ENCODE measurements around the gene DCUN1D5.

The DCUN1D5 gene

DNA sequence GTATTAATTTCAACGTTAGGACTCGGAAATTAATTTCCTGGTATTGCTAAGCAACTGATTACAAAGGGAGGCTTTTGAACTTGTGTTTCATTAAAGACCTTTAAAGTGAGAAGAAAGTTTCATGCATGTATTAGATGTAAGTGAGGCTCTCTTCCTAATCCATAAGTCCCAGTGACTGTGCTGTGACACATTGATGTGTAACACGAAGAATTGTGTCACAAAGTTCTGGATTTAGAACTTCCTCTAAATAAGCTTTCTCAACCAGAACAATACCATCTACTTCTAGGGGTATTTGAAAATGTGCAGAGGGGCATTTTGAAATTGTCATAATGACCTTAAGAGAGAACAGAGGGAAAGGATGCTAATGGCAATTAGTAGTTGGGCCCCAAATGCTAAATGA is 14.4 kb downstream of the DCUN1D5 start:
- peak overlapping the region; percentile 11 for H3K27ac Mint-ChIP-seq
- H3K4me1 Mint-ChIP-seq (ENCODE audit: low read depth) = peaks cover 14% of the 10 kb centered on the region
- peaks cover 94% of the 10 kb centered on the region for H3K36me3 Mint-ChIP-seq (ENCODE audit: low read depth)
- no peak overlapping the region for H3K4me3 Mint-ChIP-seq
- H3K9me3 Mint-ChIP-seq = no peaks in the 10 kb centered on the region
- H3K27me3 Mint-ChIP-seq = no peaks in the 10 kb centered on the region
- DNase-seq = no peak

DNA sequence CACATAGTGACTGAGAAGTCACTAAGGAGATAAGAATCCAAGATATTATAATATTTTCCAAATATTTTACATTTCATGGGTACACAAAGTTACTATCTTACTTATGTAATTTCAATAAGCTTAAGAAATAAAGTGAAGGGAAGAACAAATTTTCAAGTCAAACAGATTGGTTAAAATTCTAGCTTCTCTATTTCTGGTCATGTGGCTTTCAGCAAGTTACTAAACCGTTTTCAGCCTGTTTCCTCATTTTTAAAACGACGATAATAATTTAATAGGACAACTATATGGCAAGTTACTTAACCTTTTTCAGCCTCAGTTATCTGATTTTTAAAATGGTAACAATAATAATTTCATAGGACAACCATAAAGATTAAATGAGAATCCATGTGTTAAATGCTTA is 15.6 kb downstream of the DCUN1D5 start:
- Mint-ChIP-seq H3K27ac (no peak overlapping the region), H3K36me3 (ENCODE audit: low read depth) (peaks cover 90% of the 10 kb centered on the region), H3K4me1 (ENCODE audit: low read depth) (peaks cover 19% of the 10 kb centered on the region)

DNA sequence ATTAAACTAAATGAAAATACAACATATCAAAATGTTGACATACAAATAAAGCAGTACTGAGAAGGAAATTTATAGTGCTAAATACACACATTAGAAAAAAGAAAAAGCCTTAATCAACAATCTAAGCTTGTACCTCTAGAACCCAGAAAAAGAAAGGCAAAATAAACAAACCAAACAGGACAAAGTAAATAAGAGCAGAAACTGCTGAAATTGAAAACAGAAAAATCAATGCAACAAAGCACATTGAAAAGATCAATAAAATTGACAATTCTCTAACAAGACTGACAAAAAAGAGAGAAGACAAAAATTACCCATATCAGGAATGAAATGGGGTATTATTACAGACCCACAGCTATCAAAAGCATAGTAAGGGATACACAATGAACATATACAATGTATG is 21.0 kb downstream of the DCUN1D5 start:
- Mint-ChIP-seq H3K27ac (peak overlapping the region; percentile 74), H3K4me1 (ENCODE audit: low read depth) (peaks cover 57% of the 10 kb centered on the region), H3K27me3 (no peaks in the 10 kb centered on the region), H3K36me3 (ENCODE audit: low read depth) (peaks cover 89% of the 10 kb centered on the region), H3K9me3 (no peaks in the 10 kb centered on the region), H3K4me3 (peak overlapping the region; percentile 11)
- no peak for DNase-seq

More for the DNA sequence above, 15.6 kb downstream of the DCUN1D5 start:
- no peak for DNase-seq
- H3K4me3 Mint-ChIP-seq = no peak overlapping the region
- H3K9me3 Mint-ChIP-seq = no peaks in the 10 kb centered on the region
- no peaks in the 10 kb centered on the region for H3K27me3 Mint-ChIP-seq

DNA sequence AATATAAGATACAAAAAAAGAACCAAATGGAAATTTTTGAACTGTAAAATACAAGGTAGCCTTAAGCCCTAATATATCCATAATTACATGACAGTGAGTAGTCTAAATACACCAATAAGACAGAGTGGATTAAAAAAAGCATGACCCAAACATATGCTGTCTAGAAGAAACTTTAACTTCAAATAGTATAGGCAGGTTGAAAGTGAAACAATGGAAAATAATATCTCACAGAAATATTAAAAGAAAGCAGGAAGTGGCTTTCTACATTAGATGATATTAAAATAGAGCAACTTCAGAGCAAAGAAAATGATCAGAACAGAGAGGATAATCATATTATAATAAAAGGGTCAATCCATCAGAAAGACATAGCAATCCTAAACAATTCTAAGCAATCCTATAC is 21.8 kb downstream of the DCUN1D5 start:
- peak overlapping the region; percentile 25 for H3K4me3 Mint-ChIP-seq
- peaks cover 57% of the 10 kb centered on the region for H3K4me1 Mint-ChIP-seq (ENCODE audit: low read depth)
- no peak for DNase-seq
- no peaks in the 10 kb centered on the region for H3K9me3 Mint-ChIP-seq
- peaks cover 88% of the 10 kb centered on the region for H3K36me3 Mint-ChIP-seq (ENCODE audit: low read depth)
- H3K27ac Mint-ChIP-seq = peak overlapping the region; percentile 74
- H3K27me3 Mint-ChIP-seq = no peaks in the 10 kb centered on the region

DNA sequence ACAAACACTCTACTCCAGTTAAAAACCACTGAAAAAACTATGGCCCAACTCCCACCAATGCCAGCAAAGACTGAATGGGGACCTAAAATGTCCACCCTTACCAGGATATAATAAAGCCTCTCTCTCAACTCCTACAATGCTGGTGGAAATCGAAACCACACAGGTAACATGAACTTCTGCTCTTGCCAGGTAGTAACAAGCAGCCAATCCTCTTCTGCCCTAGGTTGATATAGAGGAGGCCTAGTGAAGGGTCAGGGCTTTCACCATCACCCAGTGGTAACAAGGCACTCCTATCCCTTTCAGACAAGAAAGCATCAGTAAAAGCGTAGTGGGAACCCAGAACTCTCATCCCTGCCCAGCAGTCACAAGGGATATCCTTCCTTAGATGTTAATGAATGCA is 22.6 kb downstream of the DCUN1D5 start:
- peak overlapping the region; percentile 18 for H3K27ac Mint-ChIP-seq
- DNase-seq = no peak
- peaks cover 85% of the 10 kb centered on the region for H3K36me3 Mint-ChIP-seq (ENCODE audit: low read depth)
- no peaks in the 10 kb centered on the region for H3K9me3 Mint-ChIP-seq
- peaks cover 57% of the 10 kb centered on the region for H3K4me1 Mint-ChIP-seq (ENCODE audit: low read depth)
- no peak overlapping the region for H3K4me3 Mint-ChIP-seq
- H3K27me3 Mint-ChIP-seq = no peaks in the 10 kb centered on the region

DNA sequence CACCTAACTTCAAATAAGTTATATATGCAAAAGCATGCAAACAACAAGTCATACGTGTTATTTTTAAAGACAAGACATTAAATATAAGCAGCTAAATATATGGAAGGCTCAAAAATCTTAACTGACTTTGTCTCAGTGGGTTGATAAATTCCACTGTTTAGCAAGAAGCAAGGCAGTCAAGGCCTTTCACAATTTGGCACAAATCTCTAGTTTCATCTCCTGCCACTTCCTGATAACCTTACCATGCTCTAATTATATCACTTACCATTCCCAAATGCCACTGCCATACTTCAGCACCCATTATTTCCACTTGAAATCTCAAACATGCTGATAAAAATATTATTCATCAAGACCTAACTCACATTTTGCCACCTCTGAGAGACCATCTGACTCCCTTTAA is 24.8 kb downstream of the DCUN1D5 start:
- H3K27ac Mint-ChIP-seq = peak overlapping the region; percentile 61
- DNase-seq = no peak
- H3K36me3 Mint-ChIP-seq (ENCODE audit: low read depth) = peaks cover 85% of the 10 kb centered on the region
- H3K4me1 Mint-ChIP-seq (ENCODE audit: low read depth) = peaks cover 44% of the 10 kb centered on the region
- H3K4me3 Mint-ChIP-seq = no peak overlapping the region
- H3K9me3 Mint-ChIP-seq = no peaks in the 10 kb centered on the region
- H3K27me3 Mint-ChIP-seq = no peaks in the 10 kb centered on the region

DNA sequence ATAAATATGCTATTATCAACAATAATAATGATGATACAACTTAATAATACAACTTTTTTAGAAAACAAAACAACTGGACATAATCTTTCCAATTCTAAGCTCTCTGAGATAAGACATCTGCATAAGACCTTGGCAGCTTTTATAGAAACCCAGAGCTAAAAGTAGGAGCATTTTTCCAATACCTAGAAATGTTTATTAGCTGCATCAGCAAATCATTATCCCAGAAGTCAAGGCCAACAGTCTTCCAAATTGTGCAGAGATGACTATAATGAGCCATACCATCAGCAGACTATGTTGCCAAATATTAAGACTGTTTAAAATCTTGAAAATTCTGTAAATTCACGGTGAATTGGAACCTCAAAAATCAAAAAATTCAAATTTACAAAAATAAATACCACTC is 30.3 kb downstream of the DCUN1D5 start:
- Mint-ChIP-seq H3K27me3 (no peaks in the 10 kb centered on the region), H3K9me3 (no peaks in the 10 kb centered on the region), H3K4me3 (no peak overlapping the region), H3K27ac (no peak overlapping the region), H3K36me3 (ENCODE audit: low read depth) (peaks cover 87% of the 10 kb centered on the region), H3K4me1 (ENCODE audit: low read depth) (no peaks in the 10 kb centered on the region)
- DNase-seq = no peak

DNA sequence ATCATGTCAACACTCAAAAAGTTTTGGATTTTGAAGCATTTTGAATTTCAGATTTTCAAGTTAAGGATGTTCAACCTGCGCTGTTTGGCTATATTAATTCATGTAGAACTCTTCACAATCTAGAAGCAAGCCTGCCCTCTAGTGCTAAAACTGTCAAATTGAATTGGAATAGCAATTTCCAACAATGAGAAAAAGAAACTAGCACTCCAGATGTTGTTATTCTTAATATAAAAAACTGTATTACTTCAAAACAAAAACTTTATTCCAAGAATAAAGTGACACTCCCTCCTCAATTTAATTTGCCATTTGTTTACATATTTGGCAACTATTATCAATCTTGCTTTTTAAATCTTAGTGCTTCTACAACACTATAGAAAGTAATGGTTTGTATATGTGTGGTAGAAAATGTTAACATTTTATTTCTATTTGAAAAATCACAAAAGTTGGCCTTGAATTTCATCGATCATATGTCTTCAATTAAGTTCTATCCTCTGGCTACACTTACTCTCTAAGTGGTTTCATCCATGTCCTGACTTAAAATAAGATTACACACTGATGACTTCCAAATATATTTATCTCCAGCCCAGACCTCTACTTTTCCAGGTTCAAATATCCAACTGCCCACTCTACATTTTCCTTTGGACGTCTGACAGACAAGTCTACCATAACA is 36.6 kb downstream of the DCUN1D5 start:
- no peaks in the 10 kb centered on the region for H3K27me3 Mint-ChIP-seq
- peaks cover 14% of the 10 kb centered on the region for H3K4me1 Mint-ChIP-seq (ENCODE audit: low read depth)
- H3K36me3 Mint-ChIP-seq (ENCODE audit: low read depth) = peaks cover 47% of the 10 kb centered on the region
- no peak overlapping the region for H3K27ac Mint-ChIP-seq
- no peak overlapping the region for H3K4me3 Mint-ChIP-seq
- no peak for DNase-seq
- H3K9me3 Mint-ChIP-seq = peaks cover 2% of the 10 kb centered on the region

DNA sequence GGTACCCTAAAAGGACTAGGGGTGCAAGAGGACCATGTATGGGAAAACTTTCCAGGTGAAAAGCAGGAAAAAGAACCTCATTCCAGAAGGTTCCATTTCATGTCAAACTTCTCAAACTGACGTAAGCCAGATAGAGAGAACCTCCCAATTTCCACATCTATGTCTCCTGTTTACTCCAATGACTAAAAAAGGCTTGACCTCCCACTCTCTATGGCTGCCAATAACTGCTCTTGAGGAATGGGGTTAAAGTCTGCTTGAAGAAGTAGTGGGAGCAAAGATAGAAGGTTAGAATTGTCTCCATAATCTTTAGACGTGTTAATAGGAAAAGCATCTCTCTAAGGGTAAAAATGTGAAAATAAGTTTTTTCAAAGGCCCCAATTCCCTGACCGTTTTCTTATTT is 38.0 kb downstream of the DCUN1D5 start:
- H3K4me1 Mint-ChIP-seq (ENCODE audit: low read depth) = peaks cover 14% of the 10 kb centered on the region
- no peak for DNase-seq
- peaks cover 34% of the 10 kb centered on the region for H3K36me3 Mint-ChIP-seq (ENCODE audit: low read depth)
- H3K9me3 Mint-ChIP-seq = peaks cover 2% of the 10 kb centered on the region
- no peak overlapping the region for H3K27ac Mint-ChIP-seq
- H3K27me3 Mint-ChIP-seq = no peaks in the 10 kb centered on the region
- H3K4me3 Mint-ChIP-seq = no peak overlapping the region

DNA sequence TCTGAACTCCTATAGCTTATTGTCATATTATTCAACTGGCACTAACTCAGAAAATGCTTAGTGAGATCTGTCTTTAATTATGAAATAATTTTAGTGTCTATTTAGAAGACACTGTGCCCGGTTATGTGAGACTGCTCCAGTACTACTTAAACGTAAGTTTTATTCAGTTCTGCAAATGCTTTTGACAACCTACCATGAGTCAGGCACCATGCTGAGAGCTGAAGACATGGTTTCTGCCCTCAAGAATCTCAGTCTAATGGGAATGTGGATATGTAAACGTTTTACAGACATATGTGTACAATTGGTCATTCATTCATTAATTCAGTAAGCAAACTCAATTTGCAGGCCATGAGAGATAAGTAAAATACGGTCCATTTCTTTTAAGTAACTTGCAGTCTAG is 40.0 kb downstream of the DCUN1D5 start:
- DNase-seq = no peak
- H3K4me1 Mint-ChIP-seq (ENCODE audit: low read depth) = peaks cover 14% of the 10 kb centered on the region
- H3K27me3 Mint-ChIP-seq = no peaks in the 10 kb centered on the region
- H3K9me3 Mint-ChIP-seq = peaks cover 2% of the 10 kb centered on the region
- H3K27ac Mint-ChIP-seq = no peak overlapping the region
- H3K36me3 Mint-ChIP-seq (ENCODE audit: low read depth) = peaks cover 16% of the 10 kb centered on the region
- H3K4me3 Mint-ChIP-seq = no peak overlapping the region

DNA sequence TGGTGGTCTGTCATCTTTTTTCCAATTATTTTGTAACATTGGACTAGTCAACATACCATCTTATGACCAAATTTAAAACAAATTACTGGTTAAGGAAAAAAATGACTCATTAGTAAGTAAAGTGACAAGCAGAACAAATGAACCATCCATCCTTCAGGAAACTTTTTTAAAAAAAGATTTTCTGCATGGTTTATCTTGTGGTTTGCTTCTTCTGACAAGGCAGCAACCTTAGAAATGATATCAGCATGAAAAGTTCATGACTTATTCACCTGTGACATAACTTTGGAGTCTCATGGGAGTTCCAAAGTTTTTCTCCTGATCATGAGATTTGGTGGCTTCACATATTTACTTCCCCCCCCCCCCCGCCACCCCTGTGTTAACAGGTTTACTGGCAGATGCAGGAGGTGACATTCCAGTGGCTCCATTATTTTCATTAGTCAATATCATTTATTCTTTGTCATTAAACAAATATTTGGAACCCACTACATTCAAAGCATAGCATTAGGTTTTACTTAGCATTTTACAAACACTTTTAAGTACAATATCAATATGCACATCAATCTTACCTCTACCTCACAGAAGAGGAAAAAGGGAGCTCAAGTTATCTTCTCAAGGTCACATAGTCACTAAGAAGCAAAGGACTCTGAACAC is 40.7 kb downstream of the DCUN1D5 start:
- Mint-ChIP-seq H3K4me3 (no peak overlapping the region), H3K4me1 (ENCODE audit: low read depth) (peaks cover 14% of the 10 kb centered on the region), H3K27me3 (no peaks in the 10 kb centered on the region), H3K36me3 (ENCODE audit: low read depth) (peaks cover 13% of the 10 kb centered on the region), H3K27ac (no peak overlapping the region), H3K9me3 (peaks cover 2% of the 10 kb centered on the region)
- no peak for DNase-seq

DNA sequence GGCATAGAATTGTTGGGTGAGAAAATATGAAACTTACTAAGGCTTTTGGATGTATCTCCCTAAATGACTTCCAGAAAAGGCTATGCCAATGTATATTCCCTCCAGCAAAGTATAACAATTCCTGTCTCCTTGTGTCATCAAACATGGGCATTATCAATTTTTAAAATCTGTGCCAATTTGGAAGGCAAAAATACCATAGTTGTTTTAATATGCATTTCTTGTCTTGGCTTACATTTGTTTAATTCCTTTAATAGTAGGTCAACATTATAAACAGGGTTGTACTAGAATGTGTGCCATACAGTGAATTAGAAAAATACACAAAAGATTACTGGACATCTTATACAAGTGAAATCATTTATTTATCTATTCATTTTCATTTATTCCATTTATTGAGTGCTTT is 41.6 kb downstream of the DCUN1D5 start:
- no peak for DNase-seq
- Mint-ChIP-seq H3K27ac (no peak overlapping the region), H3K36me3 (ENCODE audit: low read depth) (peaks cover 13% of the 10 kb centered on the region), H3K9me3 (peaks cover 2% of the 10 kb centered on the region), H3K27me3 (no peaks in the 10 kb centered on the region), H3K4me1 (ENCODE audit: low read depth) (peaks cover 14% of the 10 kb centered on the region), H3K4me3 (no peak overlapping the region)

DNA sequence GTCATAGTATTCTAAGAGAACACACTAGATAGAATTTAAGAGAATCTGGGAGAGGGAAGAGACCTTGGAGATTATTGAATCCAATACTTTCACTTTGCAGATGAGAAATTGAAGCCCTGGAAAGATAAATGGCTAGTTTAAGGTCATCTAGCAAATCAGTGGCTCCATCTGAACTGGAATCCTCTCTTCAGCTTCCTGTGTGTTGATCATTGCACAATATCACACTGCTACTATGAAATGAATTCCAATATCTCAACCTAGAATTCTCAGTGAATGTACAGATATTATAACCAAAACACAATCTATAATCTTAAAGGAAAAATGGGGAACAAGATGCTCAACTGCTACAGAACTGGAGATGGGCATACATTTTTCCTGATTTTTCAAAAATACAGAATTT is 44.1 kb downstream of the DCUN1D5 start:
- peaks cover 4% of the 10 kb centered on the region for H3K36me3 Mint-ChIP-seq (ENCODE audit: low read depth)
- H3K4me3 Mint-ChIP-seq = no peak overlapping the region
- no peak for DNase-seq
- H3K9me3 Mint-ChIP-seq = peaks cover 2% of the 10 kb centered on the region
- H3K4me1 Mint-ChIP-seq (ENCODE audit: low read depth) = peaks cover 19% of the 10 kb centered on the region
- H3K27me3 Mint-ChIP-seq = peaks cover 2% of the 10 kb centered on the region
- no peak overlapping the region for H3K27ac Mint-ChIP-seq

DNA sequence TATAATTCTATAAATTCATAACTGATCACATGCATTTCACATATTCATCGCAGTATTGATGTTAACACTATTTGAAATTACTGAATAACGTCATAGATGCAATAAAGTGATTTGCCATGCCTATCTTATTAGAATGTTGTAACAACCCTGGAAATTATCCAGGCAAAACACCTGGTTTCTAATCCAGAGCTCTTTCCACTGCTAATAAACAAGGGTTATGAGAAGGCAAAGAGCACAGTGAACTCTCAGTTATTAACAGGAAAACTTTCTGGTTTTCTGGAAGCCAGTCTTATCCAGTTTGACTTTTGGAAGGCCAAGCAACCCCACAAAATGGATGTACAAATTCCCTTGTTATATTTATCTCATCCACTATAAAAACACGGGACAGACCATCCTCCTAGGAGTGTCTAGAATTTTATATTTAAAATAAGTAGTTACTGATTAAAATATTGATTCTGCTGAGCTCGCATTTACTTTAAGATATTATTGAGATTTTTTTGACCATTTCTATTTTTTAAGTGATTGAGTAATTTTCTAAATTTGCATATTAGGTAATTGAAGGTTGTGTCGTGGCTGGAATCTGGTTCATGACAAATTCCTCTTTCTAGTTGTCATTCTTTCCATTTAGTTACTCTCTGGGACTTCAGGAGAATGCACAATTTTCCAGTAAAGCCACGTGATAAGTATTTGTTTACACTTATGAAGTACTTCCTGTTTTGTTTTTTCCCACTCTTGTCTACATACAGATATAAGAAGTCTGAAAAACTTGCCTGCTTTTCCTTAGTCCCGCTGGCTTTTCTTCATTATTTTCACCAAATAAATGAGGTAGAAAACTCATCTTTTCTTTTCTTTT is 47.9 kb downstream of the DCUN1D5 start:
- Mint-ChIP-seq H3K4me1 (ENCODE audit: low read depth) (peaks cover 5% of the 10 kb centered on the region), H3K27me3 (peaks cover 2% of the 10 kb centered on the region), H3K9me3 (no peaks in the 10 kb centered on the region), H3K36me3 (ENCODE audit: low read depth) (no peaks in the 10 kb centered on the region), H3K4me3 (no peak overlapping the region), H3K27ac (no peak overlapping the region)
- no peak for DNase-seq

DNA sequence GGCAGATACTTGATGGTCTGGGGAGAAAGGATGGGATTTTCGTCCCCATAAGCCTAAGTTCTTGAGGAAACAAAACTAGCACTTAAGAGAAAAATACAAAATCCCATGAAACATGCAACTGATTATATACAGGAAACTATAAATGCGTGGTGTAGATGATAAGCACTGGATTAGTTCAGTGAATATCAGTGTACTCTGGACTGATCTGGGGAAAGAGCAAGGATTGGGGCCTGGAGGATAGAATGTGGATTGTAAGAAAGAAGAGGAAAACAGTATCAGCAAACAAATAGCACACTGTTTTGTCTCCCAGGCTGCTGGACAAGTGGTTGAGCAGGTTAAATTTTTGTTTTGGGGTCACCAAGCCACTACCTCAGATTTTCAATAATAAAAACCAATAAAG is 49.8 kb downstream of the DCUN1D5 start:
- Mint-ChIP-seq H3K4me3 (no peak overlapping the region), H3K27ac (no peak overlapping the region), H3K9me3 (no peaks in the 10 kb centered on the region), H3K4me1 (ENCODE audit: low read depth) (peaks cover 5% of the 10 kb centered on the region), H3K36me3 (ENCODE audit: low read depth) (no peaks in the 10 kb centered on the region), H3K27me3 (peaks cover 2% of the 10 kb centered on the region)
- no peak for DNase-seq

All from activated T-cell treated with anti-CD3 and anti-CD28 coated beads, Interleukin-2, amount 50 U/mL, for 24 hours (primary cell).